Measurements from ENCODE around the gene INSRR.

INSRR gene

GRCh38 chr1:156834322-156834721 is 24.6 kb downstream of the INSRR start:
- Histone ChIP-seq H4K8ac (ENCODE audit: low read depth, low read length) (no peak overlapping the region), H3K4ac (ENCODE audit: low read length) (no peak overlapping the region), H2AK5ac (ENCODE audit: low read depth, low read length) (no peak overlapping the region), H4K91ac (ENCODE audit: low read depth, low read length, poor library complexity) (no peak overlapping the region), H3K4me2 (ENCODE audit: insufficient read depth, low read length, poor library complexity, severe bottlenecking) (no peak overlapping the region), H3K27ac (replicated peaks; ENCODE audit: low read length) (no peak overlapping the region), H3K36me3 (replicated peaks in 1 of 2; ENCODE audit: control insufficient read depth in 2 of 2, insufficient read depth in 2 of 2, low read length in 2 of 2) (no peaks in the 10 kb centered on the region), H3K23ac (ENCODE audit: low read depth, low read length, poor library complexity) (no peak overlapping the region), H3K18ac (ENCODE audit: low read length) (no peak overlapping the region), H2BK15ac (ENCODE audit: low read length) (no peak overlapping the region), H3K27me3 (ENCODE audit: control insufficient read depth in 3 of 3, insufficient read depth in 3 of 3, low read depth in 1 of 3, low read length in 3 of 3) (peaks cover 0 to 76% (median 0%) of the 10 kb centered on the region in 3 experiments), H3K9me3 (replicated peaks in 1 of 2; ENCODE audit: control insufficient read depth in 2 of 2, insufficient read depth in 1 of 2, low read depth in 1 of 2, low read length in 2 of 2) (no peaks in the 10 kb centered on the region), H3K9ac (ENCODE audit: low read depth, low read length, poor library complexity) (no peak overlapping the region), H3K14ac (ENCODE audit: low read length) (no peak overlapping the region), H2BK5ac (ENCODE audit: low read length) (no peak overlapping the region), H2AFZ (ENCODE audit: low read length) (no peak overlapping the region), H3K4me3 (ENCODE audit: low read length in 2 of 2) (no peak overlapping the region), H2BK120ac (ENCODE audit: low read depth, low read length) (no peak overlapping the region), H3K79me1 (ENCODE audit: low read depth, low read length) (no peaks in the 10 kb centered on the region), H3K4me1 (ENCODE audit: control insufficient read depth in 2 of 2, insufficient read depth in 1 of 2, low read depth in 1 of 2, low read length in 2 of 2) (peaks cover 4% of the 10 kb centered on the region in 2 donors), H2BK12ac (ENCODE audit: low read length) (no peak overlapping the region)
- DNase-seq (ENCODE audit: low spot score) = no peak
- WGBS, 2 donors (ENCODE audit: extremely low coverage in 2 of 2, insufficient read length in 2 of 2, insufficient replicate concordance in 1 of 2) = no CpG with 5 or more reads among the region's 3 CpGs

- Histone ChIP-seq H3K4ac (ENCODE audit: low read length) (no peak overlapping the region), H2BK5ac (ENCODE audit: low read length) (no peak overlapping the region), H4K91ac (ENCODE audit: low read depth, low read length, poor library complexity) (no peak overlapping the region), H3K4me2 (ENCODE audit: insufficient read depth, low read length, poor library complexity, severe bottlenecking) (no peak overlapping the region), H3K23ac (ENCODE audit: low read depth, low read length, poor library complexity) (no peak overlapping the region), H3K18ac (ENCODE audit: low read length) (no peak overlapping the region), H3K79me1 (ENCODE audit: low read depth, low read length) (no peaks in the 10 kb centered on the region), H3K36me3 (replicated peaks in 1 of 2; ENCODE audit: control insufficient read depth in 2 of 2, insufficient read depth in 2 of 2, low read length in 2 of 2) (no peaks in the 10 kb centered on the region), H3K27me3 (ENCODE audit: control insufficient read depth in 3 of 3, insufficient read depth in 3 of 3, low read depth in 1 of 3, low read length in 3 of 3) (peaks cover 0 to 83% (median 0%) of the 10 kb centered on the region in 3 experiments), H2BK120ac (ENCODE audit: low read depth, low read length) (no peak overlapping the region), H2AK5ac (ENCODE audit: low read depth, low read length) (no peak overlapping the region), H3K14ac (ENCODE audit: low read length) (no peak overlapping the region), H3K9me3 (replicated peaks in 1 of 2; ENCODE audit: control insufficient read depth in 2 of 2, insufficient read depth in 1 of 2, low read depth in 1 of 2, low read length in 2 of 2) (no peaks in the 10 kb centered on the region), H3K9ac (ENCODE audit: low read depth, low read length, poor library complexity) (no peak overlapping the region), H2BK12ac (ENCODE audit: low read length) (no peak overlapping the region), H3K4me3 (ENCODE audit: low read length in 2 of 2) (no peak overlapping the region), H2BK15ac (ENCODE audit: low read length) (no peak overlapping the region), H4K8ac (ENCODE audit: low read depth, low read length) (no peak overlapping the region), H3K27ac (replicated peaks; ENCODE audit: low read length) (no peak overlapping the region), H2AFZ (ENCODE audit: low read length) (no peak overlapping the region), H3K4me1 (ENCODE audit: control insufficient read depth in 2 of 2, insufficient read depth in 1 of 2, low read depth in 1 of 2, low read length in 2 of 2) (no peaks in the 10 kb centered on the region)
- DNase-seq (ENCODE audit: low spot score) = no peak
- WGBS, 2 donors (ENCODE audit: extremely low coverage in 2 of 2, insufficient read length in 2 of 2, insufficient replicate concordance in 1 of 2) = no CpG with 5 or more reads among the region's 2 CpGs
These were observed 25.3 kb downstream of the INSRR start for GRCh38 chr1:156833603-156834002.

GRCh38 chr1:156832434-156832833 is 26.5 kb downstream of the INSRR start:
- H4K8ac ChIP-seq (ENCODE audit: low read depth, low read length) = no peak overlapping the region
- no peak overlapping the region for H3K18ac ChIP-seq (ENCODE audit: low read length)
- no peak overlapping the region for H3K23ac ChIP-seq (ENCODE audit: low read depth, low read length, poor library complexity)
- H2AFZ ChIP-seq (ENCODE audit: low read length) = no peak overlapping the region
- H3K4ac ChIP-seq (ENCODE audit: low read length) = no peak overlapping the region
- no peak overlapping the region for H3K4me3 ChIP-seq (ENCODE audit: low read length in 2 of 2)
- peaks cover 0 to 2% of the 10 kb centered on the region in 2 donors for H3K4me1 ChIP-seq (ENCODE audit: control insufficient read depth in 2 of 2, insufficient read depth in 1 of 2, low read depth in 1 of 2, low read length in 2 of 2)
- H3K9ac ChIP-seq (ENCODE audit: low read depth, low read length, poor library complexity) = no peak overlapping the region
- no peak overlapping the region for H2BK5ac ChIP-seq (ENCODE audit: low read length)
- H3K14ac ChIP-seq (ENCODE audit: low read length) = no peak overlapping the region
- no peaks in the 10 kb centered on the region for H3K36me3 ChIP-seq (replicated peaks in 1 of 2; ENCODE audit: control insufficient read depth in 2 of 2, insufficient read depth in 2 of 2, low read length in 2 of 2)
- H4K91ac ChIP-seq (ENCODE audit: low read depth, low read length, poor library complexity) = no peak overlapping the region
- H3K27me3 ChIP-seq (ENCODE audit: control insufficient read depth in 3 of 3, insufficient read depth in 3 of 3, low read depth in 1 of 3, low read length in 3 of 3) = peaks cover 0 to 86% (median 0%) of the 10 kb centered on the region in 3 experiments
- no peak overlapping the region for H2BK12ac ChIP-seq (ENCODE audit: low read length)
- DNase-seq (ENCODE audit: low spot score) = no peak
- no peak overlapping the region for H2BK120ac ChIP-seq (ENCODE audit: low read depth, low read length)
- H3K27ac ChIP-seq (replicated peaks; ENCODE audit: low read length) = no peak overlapping the region
- no peak overlapping the region for H3K4me2 ChIP-seq (ENCODE audit: insufficient read depth, low read length, poor library complexity, severe bottlenecking)
- no peak overlapping the region for H2AK5ac ChIP-seq (ENCODE audit: low read depth, low read length)
- no peaks in the 10 kb centered on the region for H3K79me1 ChIP-seq (ENCODE audit: low read depth, low read length)
- no peaks in the 10 kb centered on the region for H3K9me3 ChIP-seq (replicated peaks in 1 of 2; ENCODE audit: control insufficient read depth in 2 of 2, insufficient read depth in 1 of 2, low read depth in 1 of 2, low read length in 2 of 2)
- H2BK15ac ChIP-seq (ENCODE audit: low read length) = no peak overlapping the region
- no CpG with 5 or more reads among the region's 5 CpGs for WGBS, 2 donors (ENCODE audit: extremely low coverage in 2 of 2, insufficient read length in 2 of 2, insufficient replicate concordance in 1 of 2)

- H4K91ac ChIP-seq (ENCODE audit: low read depth, low read length, poor library complexity) = no peak overlapping the region
- no peak overlapping the region for H3K14ac ChIP-seq (ENCODE audit: low read length)
- H3K27ac ChIP-seq (replicated peaks; ENCODE audit: low read length) = no peak overlapping the region
- no peak overlapping the region for H3K4me2 ChIP-seq (ENCODE audit: insufficient read depth, low read length, poor library complexity, severe bottlenecking)
- no peak overlapping the region for H2AK5ac ChIP-seq (ENCODE audit: low read depth, low read length)
- WGBS, 2 donors (ENCODE audit: extremely low coverage in 2 of 2, insufficient read length in 2 of 2, insufficient replicate concordance in 1 of 2) = no CpG with 5 or more reads among the region's 18 CpGs
- H2BK12ac ChIP-seq (ENCODE audit: low read length) = no peak overlapping the region
- no peaks in the 10 kb centered on the region for H3K79me1 ChIP-seq (ENCODE audit: low read depth, low read length)
- peak overlapping the region; percentile 66 for H3K9ac ChIP-seq (ENCODE audit: low read depth, low read length, poor library complexity)
- H3K36me3 ChIP-seq (replicated peaks in 1 of 2; ENCODE audit: control insufficient read depth in 2 of 2, insufficient read depth in 2 of 2, low read length in 2 of 2) = no peaks in the 10 kb centered on the region
- no peak overlapping the region for H3K4me3 ChIP-seq (ENCODE audit: low read length in 2 of 2)
- no peak overlapping the region for H4K8ac ChIP-seq (ENCODE audit: low read depth, low read length)
- no peak overlapping the region for H2BK15ac ChIP-seq (ENCODE audit: low read length)
- H3K18ac ChIP-seq (ENCODE audit: low read length) = no peak overlapping the region
- H3K9me3 ChIP-seq (replicated peaks in 1 of 2; ENCODE audit: control insufficient read depth in 2 of 2, insufficient read depth in 1 of 2, low read depth in 1 of 2, low read length in 2 of 2) = no peaks in the 10 kb centered on the region
- H3K23ac ChIP-seq (ENCODE audit: low read depth, low read length, poor library complexity) = peak overlapping the region; percentile 87
- no peak overlapping the region for H3K4ac ChIP-seq (ENCODE audit: low read length)
- no peak overlapping the region for H2BK5ac ChIP-seq (ENCODE audit: low read length)
- peaks cover 0 to 2% of the 10 kb centered on the region in 2 donors for H3K4me1 ChIP-seq (ENCODE audit: control insufficient read depth in 2 of 2, insufficient read depth in 1 of 2, low read depth in 1 of 2, low read length in 2 of 2)
- peaks cover 0 to 63% (median 0%) of the 10 kb centered on the region in 3 experiments for H3K27me3 ChIP-seq (ENCODE audit: control insufficient read depth in 3 of 3, insufficient read depth in 3 of 3, low read depth in 1 of 3, low read length in 3 of 3)
- no peak for DNase-seq (ENCODE audit: low spot score)
- H2BK120ac ChIP-seq (ENCODE audit: low read depth, low read length) = peak overlapping the region; percentile 8
- H2AFZ ChIP-seq (ENCODE audit: low read length) = no peak overlapping the region
These were observed 30.4 kb downstream of the INSRR start for GRCh38 chr1:156828400-156829124.
